A673 (cell line): ENCODE measurements around the gene IFNLR1.

Experiments used
- CTCF ChIP-seq: fragments of 300-800, 200-600 bp; sonication (generic); conservative IDR thresholded peaks from 2 replicates; pipeline ENCODE4 v1.5.1; 2017; ENCODE audit warnings: low read depth, mild to moderate bottlenecking, antibody characterized with exemption, low read length, moderate library complexity, mixed read lengths
- EZH2 ChIP-seq: fragments of 200-600 bp; sonication (generic); IDR thresholded peaks from 2 replicates; pipeline ENCODE4 v1.6.1; 2017; ENCODE audit warnings: borderline replicate concordance, low read depth, mild to moderate bottlenecking, mixed read lengths, antibody characterized with exemption, low read length; ENCODE audit not compliant: poor library complexity, severe bottlenecking

- TF ChIP-seq CTCF = no peak
- TF ChIP-seq EZH2 = no peak
Observed at GRCh38 chr1:24154215-24154614, 32.9 kb downstream of the IFNLR1 start.
